HS-27A (cell line): ENCODE measurements around the gene PLCB1.
"Not testable (repeated sequence)": the region's sequence is repeated elsewhere in the genome, so short reads cannot be mapped to it uniquely, and the experiment has no call there.

Source experiments
- DNase-seq: peaks from one replicate; pipeline ENCODE4 v3.0.0-alpha.2; 2012; ENCODE audit warnings: low read depth, missing footprints

PLCB1 gene

DNA sequence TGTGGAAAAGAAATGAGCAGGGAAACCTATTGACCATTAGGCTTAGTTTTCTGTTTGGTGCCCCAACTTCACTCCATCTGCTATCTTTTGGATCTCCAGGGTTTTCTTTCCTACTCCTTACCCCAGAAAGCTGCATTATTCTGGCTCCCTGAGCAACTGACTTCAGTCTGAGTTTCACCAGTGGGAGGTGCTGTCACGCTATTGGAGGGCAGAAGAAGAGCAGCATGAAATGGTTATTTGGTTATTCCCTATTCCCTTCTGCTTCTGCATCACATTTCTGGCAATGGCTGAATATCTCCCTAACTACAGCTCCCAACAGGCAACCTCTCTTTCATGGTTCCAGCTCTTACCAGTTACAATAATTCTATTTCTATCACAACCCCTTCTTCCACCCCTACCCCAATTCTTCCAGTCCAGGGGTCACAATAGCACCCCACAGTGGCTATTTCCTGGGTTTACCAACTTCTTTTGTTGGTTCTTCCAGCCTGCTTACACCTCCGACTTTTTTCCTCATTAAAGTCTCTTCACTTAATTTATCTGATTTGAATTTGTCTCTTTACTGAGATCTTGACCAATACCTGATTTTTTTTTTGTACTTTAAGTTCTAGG, 311.5 kb downstream of the PLCB1 start:
- no peak for DNase-seq

DNA sequence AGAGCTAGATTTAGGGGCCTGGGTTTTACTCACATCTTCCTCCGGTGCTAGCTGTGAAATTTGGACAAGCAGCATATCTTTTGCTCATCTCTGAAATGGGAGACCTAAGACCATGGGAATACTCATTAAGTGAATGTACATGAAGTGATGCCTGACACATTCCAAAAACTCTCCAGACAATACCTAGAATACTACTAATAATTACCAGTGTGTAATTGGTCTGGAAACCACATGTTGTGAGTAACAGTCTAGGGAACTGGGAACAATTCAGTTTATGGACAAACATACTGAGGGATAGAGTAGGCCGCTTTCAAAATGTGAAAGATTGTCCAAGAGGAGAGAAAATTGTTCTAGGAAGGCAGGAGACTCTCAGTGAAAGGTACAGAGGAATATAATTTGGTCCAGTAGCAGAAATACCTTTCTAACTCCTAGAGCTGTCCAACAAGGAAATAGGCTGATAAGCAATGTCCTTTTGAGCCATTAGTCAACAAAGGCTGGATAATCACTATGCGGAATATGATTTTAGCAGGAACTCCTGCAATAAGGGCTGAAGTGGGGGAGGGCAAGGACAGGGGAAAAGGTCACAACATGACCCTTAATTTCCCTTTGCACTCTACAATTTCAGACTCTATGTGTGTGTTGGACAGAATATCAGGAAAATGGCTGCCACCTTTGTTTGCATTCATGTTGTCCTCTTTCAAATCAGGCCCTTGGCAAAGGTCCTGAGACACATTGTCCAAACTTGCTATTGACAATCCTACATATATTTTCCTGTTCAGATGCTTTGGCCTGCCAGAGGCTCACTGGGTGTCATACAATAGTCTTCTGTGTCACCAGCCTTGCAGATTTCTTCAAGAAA, 315.4 kb downstream of the PLCB1 start:
- DNase-seq: no peak

GRCh38 chr20:8449123-8449522, 317.1 kb downstream of the PLCB1 start:
- DNase-seq: no peak

- peak; percentile 87 for DNase-seq
These were observed 322.2 kb downstream of the PLCB1 start for GRCh38 chr20:8454137-8454712.

DNA sequence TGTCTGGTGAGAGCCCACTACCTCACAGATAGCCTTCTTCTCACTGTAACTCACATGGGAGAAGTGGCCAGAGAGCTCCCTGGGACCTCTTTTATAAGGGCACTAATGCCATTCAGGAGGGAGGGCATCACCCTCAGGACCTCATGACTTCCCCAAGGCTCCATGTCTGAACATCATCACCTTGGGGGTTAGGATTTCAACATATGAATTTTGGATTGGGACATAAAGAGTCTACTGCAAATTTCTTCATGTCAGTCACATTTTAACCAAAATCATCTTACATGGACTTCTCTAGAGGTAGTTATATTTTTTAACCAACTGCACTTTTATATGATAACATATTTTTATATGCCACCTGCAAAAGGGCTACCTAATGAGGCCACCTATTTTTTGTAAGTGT, 324.7 kb downstream of the PLCB1 start:
- DNase-seq: no peak

- DNase-seq: no peak
These were observed 325.9 kb downstream of the PLCB1 start for GRCh38 chr20:8457978-8458377.

GRCh38 chr20:8461186-8461585, 329.1 kb downstream of the PLCB1 start:
- no peak for DNase-seq

- DNase-seq: no peak
These were observed 332.3 kb downstream of the PLCB1 start for GRCh38 chr20:8464368-8464767.

DNA sequence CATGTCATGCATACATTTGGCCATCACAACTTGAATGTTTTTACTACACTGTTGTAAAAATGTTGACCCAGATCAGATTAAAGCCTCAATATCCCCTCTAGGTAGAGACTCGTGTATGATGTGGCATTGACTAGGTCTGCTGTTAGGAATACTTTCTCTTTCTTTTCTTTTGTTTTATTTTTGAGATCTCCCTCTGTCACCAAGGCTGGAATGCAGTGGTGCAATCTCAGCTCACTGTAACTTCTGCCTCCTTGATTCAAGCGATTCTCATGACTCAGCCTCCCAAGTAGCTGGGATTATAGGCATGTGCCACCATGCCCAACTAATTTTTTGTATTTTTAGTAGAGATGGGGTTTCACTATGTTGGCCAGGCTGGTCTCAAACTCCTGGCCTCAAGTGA, 334.7 kb downstream of the PLCB1 start:
- DNase-seq: not testable (repeated sequence)

DNA sequence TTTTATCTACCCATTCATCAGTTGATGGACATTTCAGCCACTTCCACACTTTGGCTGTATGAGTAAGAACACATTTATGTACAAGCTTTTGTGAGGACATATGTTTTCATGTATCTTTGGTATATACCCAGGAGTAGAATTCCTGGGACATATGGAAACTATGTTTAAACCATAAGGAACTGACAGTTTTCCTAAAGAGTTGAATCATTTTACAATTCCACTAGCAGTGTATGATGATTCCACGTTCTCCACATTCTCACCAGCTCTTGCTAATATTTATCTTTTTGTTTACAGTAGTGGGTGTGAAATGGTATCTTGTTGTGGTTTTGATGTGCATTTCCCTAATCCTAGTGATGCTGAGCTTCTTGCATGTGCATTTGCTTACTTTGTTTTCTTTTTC, 338.1 kb downstream of the PLCB1 start:
- no peak for DNase-seq

- no peak for DNase-seq
These were observed 339.4 kb downstream of the PLCB1 start for GRCh38 chr20:8471465-8471864.

DNA sequence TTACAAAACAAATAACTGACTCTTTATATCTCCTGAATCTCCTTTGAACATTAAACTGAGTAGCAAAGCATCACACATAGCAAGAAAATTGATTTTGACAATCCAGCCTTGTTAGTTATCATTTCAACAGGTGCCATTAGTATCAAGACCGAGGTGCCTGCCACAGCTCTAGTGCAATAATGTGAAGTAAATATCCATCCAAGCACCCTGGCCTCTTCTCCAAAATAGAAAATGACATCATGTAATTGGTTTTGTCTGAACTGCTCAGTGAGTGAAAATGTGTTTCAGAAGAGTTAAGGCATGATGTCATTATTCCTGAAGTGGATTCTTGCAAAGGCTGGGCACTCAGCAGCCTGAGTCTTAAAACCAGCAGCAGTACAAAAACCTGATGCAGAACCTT, 341.4 kb downstream of the PLCB1 start:
- no peak for DNase-seq

DNA sequence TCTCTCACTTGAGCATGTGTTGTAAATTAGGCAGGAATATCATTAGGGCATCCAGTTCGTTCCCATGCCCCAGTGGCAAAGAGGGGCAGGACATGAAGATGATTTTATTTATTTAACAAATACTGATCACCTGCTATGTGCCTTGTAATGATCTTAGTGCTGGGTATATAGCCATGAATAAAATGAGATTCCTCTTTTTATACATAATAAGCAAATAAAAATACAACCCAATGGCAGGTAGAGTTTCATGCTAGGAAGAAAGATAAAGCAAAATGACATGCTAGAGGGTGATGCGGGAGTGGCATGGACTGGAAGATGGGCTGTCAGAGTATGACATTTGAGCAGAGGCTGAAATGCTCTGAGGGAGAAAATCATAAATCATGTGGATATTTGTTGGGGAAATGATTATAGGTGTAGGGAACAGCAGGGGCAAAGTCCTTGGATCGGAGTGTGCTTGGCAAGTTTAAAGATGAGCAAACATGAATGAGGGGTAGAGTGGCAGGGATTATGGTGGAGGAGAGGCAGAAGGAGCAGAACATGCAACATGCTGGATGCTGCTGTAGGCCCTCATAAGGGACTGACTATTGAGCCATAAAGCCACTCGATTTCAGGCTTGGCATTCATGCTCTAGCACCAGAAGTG, 342.1 kb downstream of the PLCB1 start:
- DNase-seq: no peak

DNA sequence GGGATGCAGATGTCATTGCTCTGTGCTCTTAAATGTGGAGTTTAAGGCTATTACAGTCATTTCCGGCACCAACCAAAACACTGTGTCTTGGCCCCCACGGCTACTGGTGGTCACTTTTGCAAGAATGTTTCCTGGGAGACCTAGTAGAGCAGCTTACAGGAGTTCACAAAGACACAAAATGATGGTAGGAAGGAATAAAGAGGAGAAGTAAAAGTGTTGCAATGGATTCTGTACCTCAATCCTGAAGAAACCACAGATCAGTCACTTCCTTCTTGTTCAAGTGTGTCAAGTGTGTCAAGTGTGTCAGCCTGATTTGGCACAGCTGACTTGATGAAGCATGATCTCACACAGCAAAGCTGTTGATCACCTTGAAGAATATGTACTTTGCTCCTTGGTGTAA, 344.0 kb downstream of the PLCB1 start:
- DNase-seq: no peak

DNA sequence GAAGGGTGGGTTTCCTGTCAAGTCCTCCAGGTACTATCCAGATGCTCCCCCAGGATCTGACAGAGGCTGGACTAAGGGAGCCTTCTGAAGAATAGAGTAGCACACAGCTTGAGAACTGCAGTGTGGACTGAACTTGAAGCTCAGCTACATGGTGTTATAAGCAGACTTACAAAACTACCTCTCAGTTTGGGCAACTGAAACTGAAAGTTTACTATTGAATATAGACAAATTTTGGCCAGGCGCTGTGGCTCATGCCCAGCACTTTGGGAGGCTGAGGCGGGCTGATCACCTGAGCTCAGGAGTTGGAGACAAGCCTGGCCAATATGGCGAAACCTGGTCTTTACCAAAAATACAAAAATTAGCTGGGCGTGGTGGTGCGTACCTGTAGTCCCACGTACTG, 348.5 kb downstream of the PLCB1 start:
- no peak for DNase-seq

DNA sequence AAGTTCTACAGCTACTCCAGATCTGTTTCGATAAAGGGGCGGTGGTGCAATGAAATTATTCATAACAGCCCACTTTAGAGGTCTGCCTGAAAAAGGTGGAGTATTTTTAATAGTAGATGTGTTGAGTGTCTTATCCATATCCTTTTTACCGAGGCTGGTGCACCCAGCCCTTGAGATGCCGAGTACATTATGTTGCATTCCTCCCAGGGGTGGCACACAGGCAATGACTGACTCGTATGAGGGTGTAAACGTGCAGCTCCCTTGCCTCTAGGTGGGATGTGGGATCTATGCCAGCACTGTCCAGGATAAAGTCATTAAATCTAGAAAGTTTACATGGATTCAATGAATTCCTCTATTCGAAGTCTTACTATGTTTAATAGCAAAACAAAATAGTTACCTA, 355.6 kb downstream of the PLCB1 start:
- no peak for DNase-seq

GRCh38 chr20:8489094-8489883, 357.2 kb downstream of the PLCB1 start:
- no peak for DNase-seq

DNA sequence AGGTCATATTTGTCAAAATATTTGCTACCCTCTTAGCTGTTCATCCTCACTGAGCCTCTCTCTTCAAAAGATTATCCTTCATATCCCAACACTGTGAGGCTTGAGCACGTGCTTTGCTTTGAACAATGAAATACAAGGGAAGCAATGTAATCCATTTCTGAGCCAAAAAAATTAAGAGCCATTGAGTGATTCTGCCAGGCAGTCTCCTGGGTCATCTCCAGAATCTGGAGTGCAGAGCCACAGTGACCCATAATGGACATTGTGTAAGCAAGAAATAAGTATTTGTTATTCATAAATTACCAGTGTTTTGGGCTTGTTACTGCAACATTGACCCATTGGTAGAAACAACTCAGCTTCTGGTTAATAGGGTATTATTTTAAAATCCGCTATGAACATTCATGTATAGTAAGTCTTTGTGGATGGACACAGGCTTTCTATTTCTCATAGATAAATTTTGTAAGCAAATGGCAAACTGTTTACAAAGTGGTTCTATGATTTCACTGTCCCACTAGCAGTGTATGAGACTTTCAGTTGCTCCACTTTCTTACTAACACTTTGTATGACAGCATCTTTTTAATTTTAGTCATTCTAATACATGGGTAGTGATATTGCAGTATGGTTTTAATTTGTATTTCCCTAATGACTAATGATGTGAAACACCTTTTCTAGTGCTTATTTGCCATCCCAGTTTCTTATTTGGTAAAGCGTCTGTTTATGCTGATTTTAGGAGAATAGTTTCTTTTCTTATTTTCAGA, 358.2 kb downstream of the PLCB1 start:
- no peak for DNase-seq

DNA sequence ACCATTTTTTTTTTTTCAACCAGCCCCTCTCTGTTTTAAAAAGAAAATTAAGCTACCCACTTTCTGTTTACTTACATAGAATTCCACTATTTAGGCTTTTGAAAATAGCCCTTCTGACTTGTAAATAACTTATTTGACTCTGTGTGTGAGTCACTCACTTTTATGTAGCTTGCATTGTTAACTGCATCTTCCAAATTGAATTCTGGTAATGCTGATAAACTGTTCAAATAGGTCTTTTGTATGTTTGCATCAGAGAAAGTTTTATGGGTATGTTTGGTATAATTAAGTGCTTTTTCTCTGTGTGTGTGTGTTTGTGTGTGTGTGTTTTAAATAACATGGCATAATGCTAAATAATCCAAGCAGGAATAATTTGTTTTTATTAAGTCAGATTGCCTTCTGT, 360.1 kb downstream of the PLCB1 start:
- DNase-seq: no peak

DNA sequence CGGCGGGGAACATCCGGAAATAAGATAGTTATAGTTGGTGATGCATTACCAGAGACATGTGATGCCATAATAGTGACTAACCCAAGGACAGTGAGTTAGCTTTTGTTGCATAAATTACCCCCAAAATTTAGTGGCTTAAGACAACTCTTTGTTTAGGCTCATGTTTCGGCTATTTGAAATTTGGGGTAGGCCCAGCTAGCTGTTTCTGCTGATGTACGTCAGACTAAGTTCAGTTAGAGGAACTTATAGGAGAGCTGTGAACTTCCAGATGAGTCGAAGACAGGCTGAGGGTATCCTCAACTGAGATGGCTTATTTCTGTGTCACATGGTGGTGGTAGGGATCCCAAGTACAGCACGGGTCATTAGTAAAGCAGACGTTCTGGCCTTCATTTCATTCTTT, 366.5 kb downstream of the PLCB1 start:
- no peak for DNase-seq

GRCh38 chr20:8504030-8504429, 372.0 kb downstream of the PLCB1 start:
- DNase-seq: no peak
